Erythroblast (primary cell): Measurements from ENCODE around the gene RBFOX2.

Source experiments
- GATA1 ChIP-seq: IDR thresholded peaks from 2 replicates; pipeline ENCODE4 v1.6.1; 2011; ENCODE audit warnings: low read depth, mild to moderate bottlenecking, control low read depth, low read length, moderate library complexity
- POLR2A ChIP-seq: IDR thresholded peaks from 2 replicates; pipeline ENCODE4 v1.6.1; 2011; ENCODE audit warnings: mild to moderate bottlenecking, low read length

GRCh38 chr22:35961480-35962295 is 66.9 kb downstream of the RBFOX2 start:
- TF ChIP-seq POLR2A (no peak), GATA1 (no peak)
